ENCODE measurements around the gene NELL2.

DNA sequence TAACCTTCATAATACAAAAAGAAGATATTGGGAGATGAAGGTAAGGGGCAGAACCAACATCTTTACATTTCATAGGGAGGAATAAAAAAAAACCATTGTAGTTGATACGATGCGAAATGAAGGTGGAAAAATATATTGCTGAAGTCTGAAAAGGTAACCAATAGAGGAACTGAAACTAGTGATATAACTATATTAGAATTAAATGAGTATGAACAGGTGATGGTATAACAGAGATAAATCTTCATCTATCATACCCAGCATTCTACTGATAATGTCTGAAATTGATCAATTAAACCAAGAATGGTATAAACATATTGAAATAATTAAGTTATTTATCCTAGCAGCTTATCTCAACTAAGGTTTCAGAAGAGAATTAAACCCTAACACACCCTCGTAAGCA is 332.1 kb downstream of the NELL2 start:
- TF ChIP-seq POLR2A (IDR thresholded peaks at IDR 0.05) (no peak), POLR2AphosphoS5 (IDR thresholded peaks at IDR 0.05) (no peak)

Measured in suprapubic skin (tissue), 4 donors.